DOHH2 (cell line): Measurements from ENCODE around the gene SHISA8.

Experiments
- EZH2phosphoT487 ChIP-seq: fragments of 200-600 bp; sonication (generic); IDR thresholded peaks from 2 replicates; pipeline ENCODE4 v1.6.1; 2017; ENCODE audit warnings: borderline replicate concordance, mild to moderate bottlenecking, antibody characterized with exemption, low read length, moderate library complexity, mixed read lengths
- TF ChIP-seq, protein P1 (sequence below): fragments of 200-600 bp; sonication (generic); IDR thresholded peaks from one replicate; pipeline ENCODE4 v1.5.1; 2014; ENCODE audit warnings: antibody characterized with exemption, mild to moderate bottlenecking, low read depth, low read length; ENCODE audit not compliant: poor library complexity, severe bottlenecking

DNA sequence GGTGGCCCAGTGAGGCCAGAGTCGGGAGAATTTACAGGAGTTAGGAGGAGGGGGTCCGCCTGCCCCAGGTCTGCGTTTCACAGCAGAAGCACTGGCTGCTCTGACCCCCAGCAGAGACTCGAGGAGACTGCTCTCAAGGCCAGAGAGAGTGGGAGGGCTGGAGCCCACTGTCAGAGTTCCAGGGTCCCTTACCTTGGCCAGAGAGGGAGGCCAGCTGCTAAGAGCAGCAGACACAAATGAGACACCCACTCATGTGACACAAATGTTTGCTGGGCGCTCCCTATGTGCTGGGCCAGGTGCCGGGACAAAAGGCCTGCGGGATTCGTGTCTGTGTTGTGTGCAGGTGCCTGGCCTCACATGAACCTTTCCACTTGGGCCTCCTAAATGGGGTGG lies 14.5 kb upstream of the SHISA8 start:
- TF ChIP-seq, protein P1, sequence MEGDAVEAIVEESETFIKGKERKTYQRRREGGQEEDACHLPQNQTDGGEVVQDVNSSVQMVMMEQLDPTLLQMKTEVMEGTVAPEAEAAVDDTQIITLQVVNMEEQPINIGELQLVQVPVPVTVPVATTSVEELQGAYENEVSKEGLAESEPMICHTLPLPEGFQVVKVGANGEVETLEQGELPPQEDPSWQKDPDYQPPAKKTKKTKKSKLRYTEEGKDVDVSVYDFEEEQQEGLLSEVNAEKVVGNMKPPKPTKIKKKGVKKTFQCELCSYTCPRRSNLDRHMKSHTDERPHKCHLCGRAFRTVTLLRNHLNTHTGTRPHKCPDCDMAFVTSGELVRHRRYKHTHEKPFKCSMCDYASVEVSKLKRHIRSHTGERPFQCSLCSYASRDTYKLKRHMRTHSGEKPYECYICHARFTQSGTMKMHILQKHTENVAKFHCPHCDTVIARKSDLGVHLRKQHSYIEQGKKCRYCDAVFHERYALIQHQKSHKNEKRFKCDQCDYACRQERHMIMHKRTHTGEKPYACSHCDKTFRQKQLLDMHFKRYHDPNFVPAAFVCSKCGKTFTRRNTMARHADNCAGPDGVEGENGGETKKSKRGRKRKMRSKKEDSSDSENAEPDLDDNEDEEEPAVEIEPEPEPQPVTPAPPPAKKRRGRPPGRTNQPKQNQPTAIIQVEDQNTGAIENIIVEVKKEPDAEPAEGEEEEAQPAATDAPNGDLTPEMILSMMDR, result no peak
- TF ChIP-seq EZH2phosphoT487, result no peak
